Hepatocyte (in vitro differentiated cells): ENCODE data around the gene SLC16A7. TPM values are rescaled to one million over a fixed set of nuclear protein-coding genes. Genes with fewer than 3 reads are reported as not detected.

Experiments used
- DNase-seq: peaks from one replicate; pipeline ENCODE4 v3.0.0-alpha.2; 2016; ENCODE audit warnings: low spot score
- H2AFZ ChIP-seq: fragments of 200-600 bp; sonication (generic); 2 replicates; pipeline ENCODE4 v1.6.0; 2016; ENCODE audit warnings: antibody characterized with exemption, mild to moderate bottlenecking
- H3K27ac ChIP-seq: fragments of 200-600 bp; sonication (generic); 2 replicates; pipeline ENCODE4 v1.5.1; 2016; ENCODE audit warnings: mild to moderate bottlenecking
- H3K27me3 ChIP-seq: fragments of 200-600 bp; sonication (generic); 2 replicates; pipeline ENCODE4 v1.6.1; 2016
- H3K36me3 ChIP-seq: fragments of 200-600 bp; sonication (generic); replicated peaks from 2 replicates; pipeline ENCODE4 v1.5.1; 2016; ENCODE audit warnings: low read depth; ENCODE audit not compliant: insufficient read depth
- H3K4me1 ChIP-seq: fragments of 200-600 bp; sonication (generic); 2 replicates; pipeline ENCODE4 v1.5.1; 2016; ENCODE audit warnings: mild to moderate bottlenecking, moderate library complexity; ENCODE audit not compliant: insufficient read depth
- H3K4me2 ChIP-seq: fragments of 200-600 bp; sonication (generic); 2 replicates; pipeline ENCODE4 v1.6.0; 2016
- H3K4me3 ChIP-seq: fragments of 200-600 bp; sonication (generic); 2 replicates; pipeline ENCODE4 v1.5.1; 2016; ENCODE audit warnings: mild to moderate bottlenecking
- H3K79me2 ChIP-seq: fragments of 200-600 bp; sonication (generic); 2 replicates; pipeline ENCODE4 v1.6.0; 2017; ENCODE audit warnings: mild to moderate bottlenecking
- H3K9me2 ChIP-seq: fragments of 200-600 bp; sonication (generic); replicated peaks from 2 replicates; pipeline ENCODE4 v1.6.0; 2017; ENCODE audit warnings: mild to moderate bottlenecking; ENCODE audit not compliant: insufficient read depth
- H3K9me3 ChIP-seq: fragments of 200-600 bp; sonication (generic); 2 replicates; pipeline ENCODE4 v1.5.1; 2016; ENCODE audit warnings: low read depth, mild to moderate bottlenecking
- H4K20me1 ChIP-seq: fragments of 200-600 bp; sonication (generic); 2 replicates; pipeline ENCODE4 v1.6.0; 2016; ENCODE audit warnings: mild to moderate bottlenecking; ENCODE audit not compliant: insufficient read depth, poor library complexity, severe bottlenecking
- CTCF ChIP-seq: fragments of 200-600 bp; sonication (generic); IDR thresholded peaks from 2 replicates; pipeline ENCODE4 v1.5.1; 2016; ENCODE audit warnings: antibody characterized with exemption, mild to moderate bottlenecking; ENCODE audit not compliant: poor library complexity
- EZH2 ChIP-seq: fragments of 200-600 bp; sonication (generic); IDR thresholded peaks from 2 replicates; pipeline ENCODE4 v1.6.1; 2016; ENCODE audit warnings: antibody characterized with exemption, mild to moderate bottlenecking, borderline replicate concordance
- EZH2phosphoT487 ChIP-seq: fragments of 200-600 bp; sonication (generic); IDR thresholded peaks from one replicate; pipeline ENCODE4 v1.6.1; 2018; ENCODE audit warnings: antibody characterized with exemption, mild to moderate bottlenecking, low read depth, moderate library complexity; ENCODE audit not compliant: unreplicated experiment, severe bottlenecking
- WGBS: methylation state at CpG from one replicate; pipeline ENCODE4 v1.1.6; 2016; ENCODE audit warnings: low lambda C conversion rate; ENCODE audit errors: missing lambda C conversion rate; 5-methylcytosine and 5-hydroxymethylcytosine counted together
- polyA plus RNA-seq: library from polyadenylated mRNA; unstranded; fragments of >200 nt; fragmentation: Nextera tagmentation; extraction: Ambion mirVana; gene quantifications from 2 replicates; pipeline ENCODE4 v1.2.1, GENCODE V29; 2016
- total RNA-seq: library from RNA; depleted of rRNA; stranded (reverse); fragments of >200 nt; gene quantifications from 2 replicates; pipeline ENCODE4 v1.2.3, GENCODE V29; 2014

SLC16A7 gene
- total and polyA plus RNA-seq, 2 experiments from 2014 or later: 4.7 to 17.9 TPM

- H3K79me2 ChIP-seq: no peaks in the 10 kb centered on the region
Measured at GRCh38 chr12:59811991-59812390, 216.2 kb downstream of the SLC16A7 start.

GRCh38 chr12:59812716-59813115 lies 216.9 kb downstream of the SLC16A7 start:
- Histone ChIP-seq H3K36me3 (no peaks in the 10 kb centered on the region), H3K27me3 (no peaks in the 10 kb centered on the region), H3K27ac (no peak overlapping the region), H3K4me2 (no peak overlapping the region), H3K9me2 (no peaks in the 10 kb centered on the region), H2AFZ (no peak overlapping the region), H3K9me3 (no peaks in the 10 kb centered on the region), H3K4me3 (no peak overlapping the region), H4K20me1 (no peaks in the 10 kb centered on the region), H3K4me1 (no peaks in the 10 kb centered on the region), H3K79me2 (no peaks in the 10 kb centered on the region)
- 93% methylated on average over 7 of the region's 7 CpGs for WGBS
- TF ChIP-seq EZH2 (no peak), CTCF (no peak), EZH2phosphoT487 (no peak)
- no peak for DNase-seq

More at GRCh38 chr12:59811991-59812390, 216.2 kb downstream of the SLC16A7 start:
- Histone ChIP-seq H3K27me3 (no peaks in the 10 kb centered on the region), H3K9me2 (no peaks in the 10 kb centered on the region), H3K9me3 (no peaks in the 10 kb centered on the region), H3K4me1 (no peaks in the 10 kb centered on the region), H2AFZ (no peak overlapping the region), H3K27ac (no peak overlapping the region), H4K20me1 (no peaks in the 10 kb centered on the region), H3K4me3 (no peak overlapping the region), H3K36me3 (no peaks in the 10 kb centered on the region), H3K4me2 (no peak overlapping the region)
- no peak for DNase-seq
- no peak for TF ChIP-seq EZH2
- TF ChIP-seq CTCF: no peak
- TF ChIP-seq EZH2phosphoT487: no peak
- 96% methylated on average over 14 of the region's 14 CpGs for WGBS

- no peaks in the 10 kb centered on the region for H3K9me3 ChIP-seq
- no peaks in the 10 kb centered on the region for H3K27me3 ChIP-seq
- no peaks in the 10 kb centered on the region for H3K36me3 ChIP-seq
- no peak overlapping the region for H2AFZ ChIP-seq
- no peak overlapping the region for H3K4me2 ChIP-seq
- TF ChIP-seq CTCF (no peak), EZH2phosphoT487 (no peak), EZH2 (no peak)
- H3K9me2 ChIP-seq: no peaks in the 10 kb centered on the region
- no peaks in the 10 kb centered on the region for H4K20me1 ChIP-seq
- H3K27ac ChIP-seq: no peak overlapping the region
- 81% methylated on average over 2 of the region's 2 CpGs for WGBS
- H3K4me3 ChIP-seq: no peak overlapping the region
- no peaks in the 10 kb centered on the region for H3K79me2 ChIP-seq
- no peak for DNase-seq
- no peaks in the 10 kb centered on the region for H3K4me1 ChIP-seq
Measured at GRCh38 chr12:59820594-59821011, 224.8 kb downstream of the SLC16A7 start.

- H4K20me1 ChIP-seq: no peaks in the 10 kb centered on the region
- H3K9me3 ChIP-seq: no peaks in the 10 kb centered on the region
- TF ChIP-seq EZH2 (no peak), CTCF (no peak), EZH2phosphoT487 (no peak)
- H3K9me2 ChIP-seq: no peaks in the 10 kb centered on the region
- H3K4me1 ChIP-seq: no peaks in the 10 kb centered on the region
- DNase-seq: no peak
- H3K79me2 ChIP-seq: no peaks in the 10 kb centered on the region
- no peak overlapping the region for H3K4me2 ChIP-seq
- no peak overlapping the region for H2AFZ ChIP-seq
- no peak overlapping the region for H3K27ac ChIP-seq
- no peaks in the 10 kb centered on the region for H3K27me3 ChIP-seq
- no peaks in the 10 kb centered on the region for H3K36me3 ChIP-seq
- no peak overlapping the region for H3K4me3 ChIP-seq
Measured at GRCh38 chr12:59823567-59823966, 227.7 kb downstream of the SLC16A7 start.
